Measurements from ENCODE around the gene SIRT2. TPM values are rescaled to one million over a fixed set of nuclear protein-coding genes. Genes with fewer than 3 reads are reported as not detected.

SIRT2 gene
- total RNA-seq, 4 donors from 2014 or later: 45.7 to 103 (median 64.9) TPM

GRCh38 chr19:38939957-38940356 is 40.5 kb upstream of the SIRT2 start:
- TF ChIP-seq CTCF (IDR thresholded peaks at IDR 0.05; ENCODE audit: low read depth): no peak

GRCh38 chr19:38933544-38933943 is 34.1 kb upstream of the SIRT2 start:
- no peak for TF ChIP-seq CTCF (IDR thresholded peaks at IDR 0.05; ENCODE audit: low read depth)

GRCh38 chr19:38932425-38933179 is 33.2 kb upstream of the SIRT2 start:
- no peak for TF ChIP-seq CTCF (IDR thresholded peaks at IDR 0.05; ENCODE audit: low read depth)

- TF ChIP-seq CTCF (IDR thresholded peaks at IDR 0.05; ENCODE audit: low read depth): no peak
These were observed 32.0 kb upstream of the SIRT2 start for GRCh38 chr19:38931521-38931793.

GRCh38 chr19:38930776-38931520 is 31.5 kb upstream of the SIRT2 start, which contains the start of gene MRPS12:
TSS of gene MRPS12 (plus strand) at chr19:38930944. CDS start at chr19:38931295, 351 bp downstream.
- no peak for TF ChIP-seq CTCF (IDR thresholded peaks at IDR 0.05; ENCODE audit: low read depth)

GRCh38 chr19:38929929-38930775 is 30.7 kb upstream of the SIRT2 start, which contains the start of gene SARS2:
TSS of gene SARS2 (minus strand) at chr19:38930763. CDS start at chr19:38930736, 27 bp downstream.
- no peak for TF ChIP-seq CTCF (IDR thresholded peaks at IDR 0.05; ENCODE audit: low read depth)

All from subcutaneous adipose tissue (tissue), 4 donors.